GM18505 (cell line): ENCODE results near the gene VEZT.

Experiments used
- ATAC-seq: cut with Tn5 transposase; IDR thresholded peaks from one replicate; pipeline ENCODE4 v1.9.1; 2021; ENCODE audit not compliant: unreplicated experiment
- POLR2A ChIP-seq: IDR thresholded peaks from 4 replicates; pipeline ENCODE4 v1.6.1; 2011; ENCODE audit warnings: borderline replicate concordance; ENCODE audit not compliant: insufficient read depth, insufficient read length; ENCODE audit errors: extremely low read depth

The VEZT gene

DNA sequence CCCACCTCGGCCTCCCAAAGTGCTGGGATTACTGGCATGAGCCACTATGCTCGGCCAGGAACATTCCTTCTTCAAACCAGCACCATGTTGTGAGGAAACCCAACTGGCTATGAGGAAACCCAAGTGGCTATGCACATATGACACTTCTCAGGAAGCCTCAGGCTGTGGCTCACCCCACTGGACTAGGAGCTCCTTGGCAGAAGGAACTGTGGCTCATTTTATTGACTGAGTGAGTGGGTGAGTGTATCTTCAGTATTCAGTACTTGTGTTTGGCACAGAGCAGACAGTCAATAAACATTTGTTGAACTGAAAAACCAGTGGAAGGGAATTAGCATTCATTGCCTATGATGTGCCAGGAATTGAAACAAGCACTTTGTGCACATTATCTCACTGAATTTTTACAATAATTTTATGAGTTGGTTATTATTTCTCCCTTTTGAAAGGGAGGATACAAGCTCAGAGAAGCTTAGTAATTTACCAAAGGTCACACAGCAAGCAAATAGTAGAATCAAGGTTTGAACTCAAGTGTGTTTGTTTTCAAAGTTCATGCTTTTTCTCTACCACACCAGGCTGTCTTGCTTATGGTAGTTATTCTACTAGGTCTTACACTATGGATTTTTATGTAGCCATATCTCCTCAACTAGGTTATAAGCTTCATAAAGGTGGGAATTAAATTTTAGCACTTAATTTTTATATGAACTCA is 121.6 kb downstream of the VEZT start:
- TF ChIP-seq POLR2A, result no peak
- ATAC-seq, result no peak

GRCh38 chr12:95342008-95342407 is 124.4 kb downstream of the VEZT start:
- no peak for ATAC-seq
- no peak for TF ChIP-seq POLR2A

DNA sequence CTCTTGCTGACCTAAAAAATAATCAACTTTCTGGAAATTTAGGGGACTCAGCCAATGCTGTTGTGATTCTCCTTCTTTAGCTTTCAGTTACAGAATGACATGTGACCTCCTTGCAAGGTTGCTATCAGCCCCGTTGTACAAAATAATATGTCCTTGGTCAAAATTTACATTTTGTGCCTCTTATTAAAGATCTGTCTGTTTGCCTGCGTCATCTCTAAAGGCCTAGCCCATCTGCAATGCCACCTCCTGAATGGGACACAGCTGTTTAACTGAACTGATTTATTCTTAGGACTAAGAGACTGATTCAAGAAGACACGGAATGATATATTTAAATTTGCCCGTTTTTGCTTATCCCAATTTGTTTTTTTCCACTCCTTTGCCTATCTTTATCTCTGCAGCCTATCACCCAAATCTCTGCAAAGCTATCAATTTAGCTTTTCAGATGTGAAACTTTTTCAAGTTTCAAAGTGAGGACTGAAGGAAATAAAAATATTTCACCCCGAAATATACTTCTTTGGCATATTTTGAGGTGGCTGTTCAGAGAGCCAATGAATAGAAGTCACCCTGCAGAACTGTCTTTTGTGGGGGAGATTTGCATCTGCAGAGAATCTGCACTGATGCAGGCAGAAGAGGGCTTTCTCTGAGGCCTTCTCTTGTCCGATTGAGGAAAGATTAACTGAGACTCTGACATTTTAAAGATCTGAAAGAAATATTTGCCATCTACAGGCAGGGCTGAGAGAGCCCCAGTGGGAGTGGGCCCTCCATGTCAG is 126.0 kb downstream of the VEZT start:
- no peak for TF ChIP-seq POLR2A
- ATAC-seq, result no peak

GRCh38 chr12:95349291-95349690 is 131.7 kb downstream of the VEZT start:
- ATAC-seq, result no peak
- TF ChIP-seq POLR2A, result no peak

- no peak for ATAC-seq
- no peak for TF ChIP-seq POLR2A
Observed at GRCh38 chr12:95351748-95352147, 134.1 kb downstream of the VEZT start.
